Left ventricle myocardium inferior (tissue), 1 donor: ENCODE results near the gene FCHO2. TPM values are rescaled to one million over a fixed set of nuclear protein-coding genes. Genes with fewer than 3 reads are reported as not detected.

Experiments
- DNase-seq: peaks from one replicate; pipeline ENCODE4 v3.0.0-alpha.2; 2020
- H3K27ac ChIP-seq: fragments of 200-600 bp; replicated peaks from 2 replicates; pipeline ENCODE4 v1.8.0; 2021
- H3K27me3 ChIP-seq: fragments of 200-600 bp; 2 replicates; pipeline ENCODE4 v1.8.0; 2021; ENCODE audit warnings: low read depth
- H3K36me3 ChIP-seq: fragments of 200-600 bp; 2 replicates; pipeline ENCODE4 v1.8.0; 2021
- H3K4me1 ChIP-seq: fragments of 200-600 bp; 2 replicates; pipeline ENCODE4 v1.8.0; 2021
- H3K4me3 ChIP-seq: fragments of 200-600 bp; 2 replicates; pipeline ENCODE4 v1.8.0; 2021; ENCODE audit warnings: mild to moderate bottlenecking, moderate library complexity
- H3K9me3 ChIP-seq: fragments of 200-600 bp; replicated peaks from 2 replicates; pipeline ENCODE4 v1.8.0; 2021
- intact Hi-C: fragments of 100-400 bp; cut with micrococcal nuclease; formaldehyde crosslinking; loops from one replicate; pipeline ENCODE4 v1.11.0; 2022
- total RNA-seq: library from RNA; stranded (reverse); fragmentation: NEBNext Ultra II Directional; extraction: Animal tissue kit (Norgen Biotek cat#: 25700); gene quantifications from one replicate; pipeline ENCODE4 v1.2.1, GENCODE V29; 2021
- TF ChIP-seq, protein P1 (sequence below): fragments of 200-600 bp; IDR thresholded peaks from 2 replicates; pipeline ENCODE4 v1.8.0; 2021; ENCODE audit warnings: antibody characterized with exemption, mild to moderate bottlenecking, borderline replicate concordance
- donor health status: DM: no; HTN: yes; CAD: no; lungs with severe emphysema.

Gene FCHO2
- total RNA-seq, 1 donor from 2014 or later = 23.3 TPM

GRCh38 chr5:72949481-72949880, 6.4 kb upstream of the FCHO2 start:
- H3K27ac ChIP-seq = no peak overlapping the region
- H3K27me3 ChIP-seq = no peaks in the 10 kb centered on the region
- intact Hi-C loops = no loop called here
- peaks cover 6% of the 10 kb centered on the region for H3K4me1 ChIP-seq
- TF ChIP-seq, protein P1, sequence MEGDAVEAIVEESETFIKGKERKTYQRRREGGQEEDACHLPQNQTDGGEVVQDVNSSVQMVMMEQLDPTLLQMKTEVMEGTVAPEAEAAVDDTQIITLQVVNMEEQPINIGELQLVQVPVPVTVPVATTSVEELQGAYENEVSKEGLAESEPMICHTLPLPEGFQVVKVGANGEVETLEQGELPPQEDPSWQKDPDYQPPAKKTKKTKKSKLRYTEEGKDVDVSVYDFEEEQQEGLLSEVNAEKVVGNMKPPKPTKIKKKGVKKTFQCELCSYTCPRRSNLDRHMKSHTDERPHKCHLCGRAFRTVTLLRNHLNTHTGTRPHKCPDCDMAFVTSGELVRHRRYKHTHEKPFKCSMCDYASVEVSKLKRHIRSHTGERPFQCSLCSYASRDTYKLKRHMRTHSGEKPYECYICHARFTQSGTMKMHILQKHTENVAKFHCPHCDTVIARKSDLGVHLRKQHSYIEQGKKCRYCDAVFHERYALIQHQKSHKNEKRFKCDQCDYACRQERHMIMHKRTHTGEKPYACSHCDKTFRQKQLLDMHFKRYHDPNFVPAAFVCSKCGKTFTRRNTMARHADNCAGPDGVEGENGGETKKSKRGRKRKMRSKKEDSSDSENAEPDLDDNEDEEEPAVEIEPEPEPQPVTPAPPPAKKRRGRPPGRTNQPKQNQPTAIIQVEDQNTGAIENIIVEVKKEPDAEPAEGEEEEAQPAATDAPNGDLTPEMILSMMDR = no peak
- no peak overlapping the region for H3K4me3 ChIP-seq
- no peak for DNase-seq
- no peaks in the 10 kb centered on the region for H3K9me3 ChIP-seq
- H3K36me3 ChIP-seq = no peaks in the 10 kb centered on the region

GRCh38 chr5:72951671-72952468, 4.0 kb upstream of the FCHO2 start:
- intact Hi-C loops = no loop called here
- peaks cover 19% of the 10 kb centered on the region for H3K4me1 ChIP-seq
- no peak for DNase-seq
- no peaks in the 10 kb centered on the region for H3K9me3 ChIP-seq
- peak overlapping the region; percentile 19 for H3K27ac ChIP-seq
- no peaks in the 10 kb centered on the region for H3K27me3 ChIP-seq
- H3K36me3 ChIP-seq = no peaks in the 10 kb centered on the region
- TF ChIP-seq, protein P1 = no peak
- H3K4me3 ChIP-seq = no peak overlapping the region

DNA sequence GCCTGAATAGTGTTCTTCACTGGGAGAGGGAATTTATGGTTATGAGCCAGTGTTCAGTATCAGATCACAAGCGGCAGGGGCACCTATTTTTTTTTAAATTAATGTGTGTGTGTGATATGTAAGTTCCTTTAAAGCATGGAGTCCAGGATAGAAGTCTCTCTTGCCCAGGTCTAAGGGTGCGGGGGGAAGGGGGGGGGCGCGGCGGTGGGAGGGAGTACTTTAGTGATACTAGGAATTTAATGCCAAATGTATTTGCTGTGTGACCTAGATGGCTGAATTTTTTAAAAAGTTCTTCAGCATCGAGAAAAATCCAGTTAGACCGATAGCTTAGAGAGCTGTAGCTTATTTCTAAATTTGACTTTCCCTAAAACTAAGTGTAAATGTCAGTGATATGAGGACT, 1.5 kb upstream of the FCHO2 start:
- Histone ChIP-seq H3K9me3 (no peaks in the 10 kb centered on the region), H3K27ac (peak overlapping the region; percentile 99), H3K36me3 (no peaks in the 10 kb centered on the region), H3K4me1 (peaks cover 44% of the 10 kb centered on the region), H3K4me3 (peak overlapping the region; percentile 87), H3K27me3 (no peaks in the 10 kb centered on the region)
- TF ChIP-seq, protein P1 = no peak
- intact Hi-C loops = no loop called here
- DNase-seq = no peak

GRCh38 chr5:72955143-72955767, 586 bp upstream of the FCHO2 start:
- intact Hi-C loops = no loop called here
- Histone ChIP-seq H3K27ac (peak overlapping the region; percentile 99), H3K27me3 (no peaks in the 10 kb centered on the region), H3K4me1 (peaks cover 52% of the 10 kb centered on the region), H3K4me3 (peak overlapping the region; percentile 87), H3K9me3 (no peaks in the 10 kb centered on the region), H3K36me3 (no peaks in the 10 kb centered on the region)
- DNase-seq = peak; percentile 86
- TF ChIP-seq, protein P1 = no peak

DNA sequence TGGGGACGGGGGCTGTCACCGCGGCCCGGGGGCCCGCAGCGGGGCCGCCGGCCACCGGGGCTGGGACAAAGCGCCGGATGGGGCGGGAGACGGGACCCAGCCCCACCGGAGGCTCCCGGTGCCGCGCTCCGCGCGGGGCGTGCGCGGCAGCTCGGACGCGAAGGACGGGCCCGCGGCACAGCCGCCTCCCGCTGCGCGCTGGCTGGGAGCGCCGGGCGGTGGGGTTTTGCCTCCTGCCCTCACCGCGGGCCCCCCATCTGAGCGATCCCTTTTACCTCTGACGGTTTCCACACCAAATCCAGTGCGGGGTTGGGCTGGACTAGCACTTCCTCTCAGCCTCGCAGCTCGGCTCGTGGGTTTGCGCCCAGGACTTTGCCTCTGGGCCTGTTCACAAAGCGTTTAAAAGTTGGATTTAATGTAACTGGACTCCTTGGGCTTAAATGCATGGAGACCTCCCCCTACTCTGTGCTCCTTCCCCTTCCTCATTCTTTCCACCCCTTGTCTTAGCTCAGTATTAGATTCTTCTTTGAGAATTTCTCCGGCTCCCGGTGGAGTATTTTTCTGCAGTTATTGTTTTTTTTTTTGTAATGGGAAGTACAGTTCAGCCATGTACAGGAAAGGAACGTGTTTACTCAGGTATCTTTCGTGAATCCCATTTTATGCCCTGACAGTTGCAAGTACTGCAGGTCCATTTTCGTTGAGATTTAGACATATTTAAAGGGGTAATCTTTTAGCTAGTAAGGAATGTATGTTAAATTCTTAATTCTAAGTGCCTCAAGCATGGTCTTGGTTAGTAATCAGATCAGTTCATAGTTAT, 691 bp downstream of the FCHO2 start:
- intact Hi-C loops = no loop called here
- DNase-seq = peak; percentile 64
- H3K4me1 ChIP-seq = peaks cover 60% of the 10 kb centered on the region

More for the DNA sequence above, 691 bp downstream of the FCHO2 start:
- peak overlapping the region; percentile 87 for H3K4me3 ChIP-seq
- H3K36me3 ChIP-seq = no peaks in the 10 kb centered on the region
- TF ChIP-seq, protein P1 = no peak
- H3K9me3 ChIP-seq = no peaks in the 10 kb centered on the region
- no peaks in the 10 kb centered on the region for H3K27me3 ChIP-seq
- H3K27ac ChIP-seq = peak overlapping the region; percentile 99
